HG03432 (cell line): Measurements from ENCODE around the gene HOXC6.

Experiments used
- ATAC-seq: cut with Tn5 transposase; IDR thresholded peaks from one replicate; pipeline ENCODE4 v1.9.1; 2021; ENCODE audit warnings: mild to moderate bottlenecking, moderate library complexity; ENCODE audit not compliant: unreplicated experiment

HOXC6 gene

GRCh38 chr12:53989227-53990113 lies 38.8 kb upstream of the HOXC6 start:
- peak; percentile 43 for ATAC-seq

GRCh38 chr12:53990311-53991076 lies 37.7 kb upstream of the HOXC6 start:
- ATAC-seq, result no peak

DNA sequence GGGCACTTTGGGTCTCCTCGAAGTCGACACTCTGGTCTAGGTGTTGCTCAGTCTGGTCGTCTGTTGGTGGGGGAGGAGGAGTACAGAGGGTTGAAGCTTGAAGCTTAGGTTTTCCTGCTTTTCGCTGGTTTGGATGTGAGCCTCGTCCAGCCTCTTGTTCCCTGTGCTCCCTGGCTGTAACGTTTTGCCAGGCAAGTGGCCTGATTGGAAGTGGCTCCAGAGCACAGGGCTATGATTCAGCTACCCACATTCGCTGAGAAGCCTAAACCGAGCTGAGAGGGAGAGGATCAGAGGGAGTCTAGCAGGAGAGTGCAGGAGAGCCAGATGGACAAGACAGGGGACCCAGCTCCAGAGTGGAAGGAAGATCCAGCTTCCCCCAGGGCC lies 37.2 kb upstream of the HOXC6 start:
- ATAC-seq, result no peak

- ATAC-seq, result no peak
Observed at GRCh38 chr12:53992377-53992889, 35.8 kb upstream of the HOXC6 start.

DNA sequence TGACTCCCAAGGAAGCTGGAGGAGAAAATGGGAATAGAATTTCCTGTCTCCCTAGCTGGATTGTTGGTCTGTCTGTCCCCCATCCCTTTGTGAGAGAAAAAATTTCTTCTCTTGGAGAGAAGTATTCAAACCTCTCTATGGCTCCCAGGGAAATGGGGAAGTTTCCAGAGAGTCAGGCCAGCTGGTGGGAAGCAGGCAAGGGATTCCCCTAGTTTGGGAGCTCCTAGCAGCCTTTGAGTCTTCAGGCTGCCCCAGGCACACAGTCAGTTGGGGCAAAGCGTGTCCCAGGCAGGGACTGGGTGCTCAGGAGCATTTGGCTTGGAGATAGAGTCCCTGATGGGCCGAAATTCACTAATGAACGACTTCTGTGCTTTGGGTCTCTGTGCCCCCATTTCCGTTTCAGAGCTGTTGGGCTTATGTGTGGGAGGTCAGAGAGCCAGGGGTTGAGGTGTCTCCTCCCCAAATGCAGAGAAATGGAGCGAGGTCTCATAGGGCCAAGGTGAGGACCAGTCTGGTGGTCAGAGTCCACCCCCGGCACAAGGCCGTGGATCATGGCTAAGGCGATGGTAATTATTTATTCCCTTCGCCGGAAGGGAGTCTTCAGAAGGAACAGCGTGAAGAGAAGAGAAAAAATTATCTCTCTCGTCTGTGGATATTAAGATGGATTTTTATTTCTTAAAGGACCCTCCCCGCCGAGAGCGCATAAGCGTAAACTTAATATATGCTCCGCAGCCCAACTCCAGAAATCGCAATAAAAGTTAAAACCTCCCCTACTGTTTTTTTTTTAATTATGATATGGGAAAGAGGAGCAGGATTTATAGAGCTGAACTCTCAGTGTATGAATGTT lies 34.9 kb upstream of the HOXC6 start:
- ATAC-seq, result no peak

DNA sequence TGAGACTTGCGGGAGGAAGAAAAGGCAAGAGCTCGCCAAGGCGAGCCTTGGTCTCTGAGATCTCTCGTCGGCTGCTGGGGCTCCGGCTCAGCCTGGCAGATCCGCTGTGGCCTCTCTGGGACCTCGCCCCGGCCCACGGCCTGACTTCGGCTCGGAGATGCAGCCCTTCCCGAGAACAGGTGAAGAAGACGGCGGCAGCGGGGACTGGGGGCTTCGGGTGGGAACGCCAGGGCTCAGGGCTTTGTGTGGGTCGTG lies 34.3 kb upstream of the HOXC6 start:
- ATAC-seq, result no peak

DNA sequence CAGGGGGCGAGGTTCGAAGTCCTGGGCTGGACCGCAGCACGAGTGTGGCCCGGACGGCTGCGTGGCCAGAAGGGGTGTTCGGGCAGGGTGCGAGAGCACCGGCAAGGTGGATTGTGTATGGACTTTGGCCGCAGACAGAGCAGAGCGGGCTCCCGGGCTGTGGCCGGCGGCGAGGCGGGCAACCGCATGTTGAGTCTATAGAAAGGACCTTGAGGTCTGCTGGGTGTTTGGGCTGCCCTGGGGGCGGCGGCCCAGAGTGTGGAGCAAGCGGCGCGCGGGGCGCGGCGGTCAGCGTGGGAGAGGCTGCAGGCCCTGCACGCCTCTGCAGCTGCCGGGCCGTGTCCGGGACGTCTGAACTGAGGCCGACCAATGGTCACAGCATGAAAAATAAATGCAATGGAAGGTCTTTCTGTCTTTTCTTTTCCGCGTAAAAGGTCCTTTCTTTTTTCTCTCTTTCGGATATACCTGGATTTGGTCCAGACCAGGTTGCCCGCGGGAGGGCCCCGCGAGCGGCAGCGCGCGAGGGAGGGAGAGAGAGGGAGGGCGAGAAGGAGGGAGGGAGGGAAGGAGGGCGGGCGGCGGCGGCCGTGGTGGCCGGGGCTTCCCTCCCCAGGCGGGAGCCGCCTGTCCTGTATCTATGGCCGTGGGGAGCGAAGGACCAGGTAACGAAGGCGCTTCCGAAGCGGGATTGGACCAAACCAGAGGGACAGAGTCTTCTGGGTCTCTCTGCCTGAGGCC lies 33.8 kb upstream of the HOXC6 start:
- ATAC-seq, result no peak

DNA sequence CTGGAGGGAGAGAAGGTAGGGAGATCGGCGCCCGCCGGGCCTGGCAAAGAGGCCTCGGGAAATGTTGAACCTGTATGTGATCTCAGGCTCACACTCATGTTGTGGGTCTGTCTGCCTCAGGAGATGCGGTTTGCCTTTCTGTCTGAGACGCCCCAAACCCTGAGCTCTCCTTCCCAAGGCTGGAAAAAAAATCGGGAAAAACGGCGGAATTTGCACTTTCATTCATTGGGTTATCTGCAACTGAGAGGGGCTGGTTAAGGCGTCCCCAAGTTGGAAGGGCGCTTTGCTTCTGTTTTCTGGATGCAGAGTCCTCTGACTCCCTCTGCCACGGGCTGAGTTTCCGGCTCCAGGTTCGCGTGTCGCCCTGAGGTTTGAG lies 33.2 kb upstream of the HOXC6 start:
- ATAC-seq, result no peak

DNA sequence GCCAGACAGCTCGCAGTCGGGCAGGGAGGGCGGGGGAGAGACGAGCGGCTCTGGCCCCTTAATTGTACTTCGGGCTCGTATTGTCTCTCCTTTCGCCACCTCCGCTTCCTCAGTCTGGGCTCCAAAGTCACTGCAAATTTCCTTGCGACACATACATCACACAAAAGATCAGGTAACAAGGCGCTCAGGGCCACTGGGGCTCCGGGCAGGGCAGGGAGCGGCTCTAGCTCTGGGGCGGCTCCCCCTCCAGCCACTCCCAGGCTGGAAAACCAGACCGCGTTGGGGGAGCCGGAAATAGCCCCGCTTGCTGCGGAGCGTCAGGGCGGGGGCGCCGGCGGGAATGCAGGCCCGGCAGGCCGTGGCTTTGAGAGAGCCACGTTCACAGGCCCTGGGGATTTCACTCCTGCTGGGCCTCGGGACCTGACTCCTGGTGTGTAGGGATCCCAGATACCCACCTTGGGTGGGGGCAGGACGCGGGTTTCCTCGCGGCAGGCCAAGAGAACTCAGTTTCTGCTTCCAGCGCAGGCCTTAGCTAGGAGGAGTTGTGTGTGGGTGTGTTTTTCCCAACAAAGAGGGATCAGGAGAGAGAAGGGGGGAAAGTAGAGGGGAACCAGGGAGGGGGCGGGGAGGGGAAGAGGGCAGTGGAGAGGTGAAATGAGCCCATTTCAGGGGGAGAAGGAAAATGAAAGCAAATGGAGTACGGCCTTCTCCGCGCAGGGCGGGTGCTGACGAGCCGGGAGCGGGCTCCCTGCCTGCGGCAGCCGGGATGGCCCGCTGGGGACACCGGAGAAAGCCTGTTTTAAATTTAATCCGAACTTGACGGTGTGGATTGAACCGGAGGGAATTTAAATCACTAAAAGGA lies 32.6 kb upstream of the HOXC6 start:
- ATAC-seq, result no peak

DNA sequence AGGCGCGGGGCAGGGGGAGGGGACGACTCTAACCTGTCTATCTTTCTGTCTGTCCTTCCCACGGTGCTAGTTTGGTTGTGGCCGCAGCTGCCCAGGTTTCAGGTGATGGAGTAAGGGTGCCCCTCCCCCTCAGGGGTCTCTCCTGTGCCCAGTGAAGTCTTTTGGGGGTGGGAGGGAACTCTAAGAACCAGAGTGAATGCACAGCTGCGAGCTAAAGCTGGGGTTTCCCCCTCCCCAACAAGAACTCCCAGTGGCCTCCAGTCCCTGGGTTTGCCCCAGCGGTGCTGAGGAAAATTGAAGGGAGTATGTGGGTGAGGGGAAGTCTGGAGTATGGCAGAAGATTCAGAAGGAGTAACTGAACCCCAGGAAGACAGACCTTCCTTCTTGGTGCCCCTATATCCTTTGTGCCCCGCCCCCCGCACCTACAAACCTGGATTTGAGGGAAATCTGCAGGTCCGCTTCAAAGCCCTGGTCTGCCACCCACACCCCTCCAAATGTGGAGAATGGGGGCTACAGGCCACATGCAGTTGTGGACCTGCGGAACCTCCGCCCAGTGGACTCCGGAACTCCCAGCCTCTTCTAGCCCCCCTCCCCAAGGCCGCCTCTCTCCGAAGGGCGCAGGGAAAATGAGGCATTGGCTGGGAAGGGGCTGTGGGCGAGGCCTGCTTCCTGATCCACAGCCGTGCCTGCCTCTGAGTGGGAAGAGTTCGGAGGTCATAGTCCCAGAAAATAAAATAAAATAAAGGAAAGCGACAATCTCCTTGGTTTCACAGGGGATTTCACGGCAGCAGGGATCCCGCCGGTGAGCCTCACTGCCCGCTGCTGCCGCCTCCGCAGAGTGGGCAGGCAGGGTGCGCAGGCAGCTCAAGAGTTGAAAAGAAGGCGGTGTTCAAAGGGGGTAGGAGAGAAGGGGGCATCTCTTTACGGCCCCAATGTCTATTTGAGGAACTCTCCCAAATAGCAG lies 31.7 kb upstream of the HOXC6 start:
- ATAC-seq, result no peak

DNA sequence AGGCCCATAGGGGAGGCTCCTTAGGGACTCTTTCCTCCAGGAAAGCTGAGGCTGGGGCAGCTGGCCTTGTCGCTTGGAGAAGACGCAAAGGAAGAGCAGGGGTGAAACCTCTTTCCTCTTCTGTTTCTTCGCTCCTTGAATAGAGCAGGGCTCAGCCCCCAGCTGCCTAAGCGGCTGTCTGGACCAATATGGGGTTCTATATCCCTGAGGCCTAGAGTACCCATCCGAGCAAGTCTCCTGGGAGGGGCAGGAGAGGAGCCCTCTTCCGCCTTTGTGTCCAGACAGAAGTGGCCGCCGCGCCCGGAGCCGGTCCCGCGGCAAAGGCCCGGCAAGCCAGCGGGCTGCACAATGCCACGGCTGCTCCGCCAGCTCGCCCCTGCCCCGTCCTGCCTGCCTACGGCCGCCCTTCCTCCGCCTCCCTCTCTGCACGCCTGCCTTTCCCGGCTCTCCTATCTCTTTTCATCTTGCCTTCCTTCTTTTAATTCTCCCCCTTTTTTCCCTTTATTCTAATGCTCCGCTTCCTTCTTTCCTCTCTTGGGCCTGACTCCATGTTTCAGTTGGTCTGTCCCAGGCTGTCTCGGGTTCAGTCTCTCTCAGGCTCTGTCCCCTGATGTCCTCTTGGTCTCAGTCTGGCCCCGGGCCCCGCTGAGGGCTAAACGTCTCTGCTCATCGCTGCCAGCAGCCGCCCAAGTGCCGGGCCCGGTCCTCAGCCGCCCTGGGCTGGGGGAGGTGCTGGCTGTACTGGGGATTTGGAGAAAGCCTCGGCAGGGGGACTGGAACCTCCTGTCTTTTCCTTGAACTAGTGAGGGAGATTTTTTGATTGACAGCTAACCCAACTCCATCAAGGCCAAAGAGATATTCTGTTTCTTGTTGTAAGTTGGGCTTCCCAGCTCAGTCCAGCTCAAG lies 30.8 kb upstream of the HOXC6 start:
- ATAC-seq, result no peak

DNA sequence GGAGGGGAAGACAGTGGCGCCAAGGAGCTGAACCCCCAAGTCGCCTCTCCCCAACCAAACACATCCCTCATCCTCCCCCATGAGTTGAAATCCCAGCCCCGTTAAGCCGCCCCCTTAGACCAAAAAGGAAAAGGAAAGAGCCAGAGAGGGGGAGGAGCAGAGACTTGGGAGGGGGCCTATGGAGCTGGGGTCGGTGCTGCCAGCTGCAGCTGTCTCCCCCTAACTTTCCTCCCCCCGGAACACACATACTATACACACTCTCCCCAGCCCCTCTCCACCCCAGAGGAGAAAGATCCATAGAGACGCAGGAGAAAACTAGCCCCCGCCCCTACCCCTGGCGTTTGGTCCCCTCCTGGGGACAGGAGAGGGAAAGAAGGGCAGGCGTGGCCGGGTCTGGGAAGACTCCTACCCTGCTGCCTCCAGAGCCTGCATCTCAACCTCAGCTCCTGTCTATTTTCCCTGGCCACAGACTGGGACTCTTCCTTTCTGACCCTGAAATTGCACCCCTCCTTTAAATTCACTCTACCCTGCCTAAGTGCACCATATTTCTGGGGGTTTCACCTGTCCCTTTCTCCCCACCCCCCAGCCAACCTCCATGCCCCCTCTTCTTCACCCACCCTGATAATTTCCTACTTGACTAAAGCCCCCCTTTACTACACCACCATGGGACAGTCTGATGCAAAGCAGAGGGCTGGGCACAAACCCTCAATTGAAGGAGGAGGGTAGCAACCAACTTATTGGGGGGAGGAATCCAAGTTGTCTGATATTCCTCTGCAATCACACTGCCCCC lies 29.9 kb upstream of the HOXC6 start:
- ATAC-seq, result no peak

DNA sequence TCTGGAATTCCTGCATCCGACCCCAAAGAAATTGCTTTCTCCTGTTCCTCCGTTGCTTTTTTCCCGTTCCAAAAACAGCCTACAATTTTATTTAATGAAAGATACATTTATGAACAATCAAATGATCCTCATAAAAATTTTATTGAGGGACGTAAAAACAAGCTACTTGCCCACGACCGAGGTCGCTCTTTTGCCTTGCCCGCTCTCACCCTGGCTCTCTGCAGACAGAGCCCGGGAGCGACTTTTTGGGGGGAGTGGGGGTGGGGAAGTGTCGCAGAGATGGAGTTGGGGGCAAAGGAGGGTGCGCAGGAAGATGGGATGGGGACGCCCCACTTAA lies 29.4 kb upstream of the HOXC6 start:
- ATAC-seq, result no peak

DNA sequence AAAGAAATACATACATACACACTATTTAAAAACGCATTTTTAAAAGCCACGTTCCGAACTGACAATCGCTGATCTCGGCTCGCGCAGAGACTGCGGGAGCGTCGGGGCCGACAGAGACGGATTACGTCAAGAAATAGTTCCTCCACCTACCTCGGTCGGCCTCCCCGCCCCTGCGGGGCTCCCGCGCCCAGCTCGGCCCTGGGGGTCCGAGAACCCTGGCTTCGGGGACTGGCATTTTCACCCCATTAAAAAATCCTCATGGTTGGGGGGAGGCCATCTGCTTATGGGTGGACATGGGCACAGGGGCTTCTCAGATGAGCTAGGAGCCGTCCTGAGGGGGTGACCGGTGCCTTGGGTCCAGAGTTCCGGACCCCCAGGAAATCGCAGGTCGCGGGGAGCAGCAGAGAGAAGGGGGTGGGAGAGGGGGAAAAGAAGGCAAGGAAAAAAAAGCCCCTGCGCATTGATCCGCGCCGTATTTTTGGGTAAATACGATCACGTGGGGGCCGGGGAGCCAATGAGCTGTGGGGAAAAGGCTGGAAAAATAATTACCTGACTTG lies 28.6 kb upstream of the HOXC6 start:
- no peak for ATAC-seq

- ATAC-seq, result no peak
Observed at GRCh38 chr12:54000116-54001114, 27.8 kb upstream of the HOXC6 start, which contains the start of gene HOXC9. TSS of gene HOXC9 (plus strand) at chr12:54000161. CDS start at chr12:54000189, 28 bp downstream.
